ENCODE measurements around the gene DHX29. TPM values are rescaled to one million over a fixed set of nuclear protein-coding genes. Genes with fewer than 3 reads are reported as not detected.

Gene DHX29
- polyA plus RNA-seq, 1 experiment = 2.9 TPM

GRCh38 chr5:55305345-55305744 lies 2.1 kb downstream of the DHX29 start:
- CTCF ChIA-PET = interaction anchor here (0.9 kb wide), 1 partner anchor 133 kb away, joined by 3 read pairs; no protein-coding TSS in a partner anchor
- H3K27me3 ChIP-seq (ENCODE audit: control insufficient read depth, insufficient read depth, low read length) = no peaks in the 10 kb centered on the region
- DNase-seq (ENCODE audit: low read depth) = no peak
- TF ChIP-seq CTCF (IDR thresholded peaks at IDR 0.05; ENCODE audit: insufficient read depth, low read depth, low read length) = no peak
- POLR2A ChIA-PET = no interaction called here
- H3K4me3 ChIP-seq (ENCODE audit: low read depth, low read length) = no peak overlapping the region
- no peaks in the 10 kb centered on the region; the same call in 1 of the 2 replicates for H3K36me3 ChIP-seq (ENCODE audit: control insufficient read depth, insufficient read depth, low read length)

GRCh38 chr5:55304584-55304983 lies 2.9 kb downstream of the DHX29 start:
- CTCF ChIA-PET = no interaction called here
- Histone ChIP-seq H3K4me3 (ENCODE audit: low read depth, low read length) (no peak overlapping the region), H3K36me3 (ENCODE audit: control insufficient read depth, insufficient read depth, low read length) (no peaks in the 10 kb centered on the region; the same call in 1 of the 2 replicates), H3K27me3 (ENCODE audit: control insufficient read depth, insufficient read depth, low read length) (no peaks in the 10 kb centered on the region)
- DNase-seq (ENCODE audit: low read depth) = no peak
- POLR2A ChIA-PET = no interaction called here
- no peak for TF ChIP-seq CTCF (IDR thresholded peaks at IDR 0.05; ENCODE audit: insufficient read depth, low read depth, low read length)

GRCh38 chr5:55303238-55303690 lies 4.2 kb downstream of the DHX29 start:
- no peaks in the 10 kb centered on the region for H3K27me3 ChIP-seq (ENCODE audit: control insufficient read depth, insufficient read depth, low read length)
- CTCF ChIA-PET = no interaction called here
- POLR2A ChIA-PET = no interaction called here
- TF ChIP-seq CTCF (IDR thresholded peaks at IDR 0.05; ENCODE audit: insufficient read depth, low read depth, low read length) = no peak
- H3K4me3 ChIP-seq (ENCODE audit: low read depth, low read length) = no peak overlapping the region
- H3K36me3 ChIP-seq (ENCODE audit: control insufficient read depth, insufficient read depth, low read length) = no peaks in the 10 kb centered on the region; the same call in 1 of the 2 replicates
- DNase-seq (ENCODE audit: low read depth) = peak; percentile 65

GRCh38 chr5:55300890-55301289 lies 6.6 kb downstream of the DHX29 start:
- DNase-seq (ENCODE audit: low read depth) = no peak
- no peaks in the 10 kb centered on the region for H3K27me3 ChIP-seq (ENCODE audit: control insufficient read depth, insufficient read depth, low read length)
- H3K4me3 ChIP-seq (ENCODE audit: low read depth, low read length) = no peak overlapping the region
- CTCF ChIA-PET = interaction anchor here (0.6 kb wide), 1 partner anchor 194 kb away, joined by 3 read pairs; no protein-coding TSS in a partner anchor
- POLR2A ChIA-PET = no interaction called here
- no peaks in the 10 kb centered on the region; the same call in 1 of the 2 replicates for H3K36me3 ChIP-seq (ENCODE audit: control insufficient read depth, insufficient read depth, low read length)
- no peak for TF ChIP-seq CTCF (IDR thresholded peaks at IDR 0.05; ENCODE audit: insufficient read depth, low read depth, low read length)

- POLR2A ChIA-PET = no interaction called here
- DNase-seq (ENCODE audit: low read depth) = no peak
- no peak overlapping the region for H3K4me3 ChIP-seq (ENCODE audit: low read depth, low read length)
- CTCF ChIA-PET = no interaction called here
- peaks cover 3% of the 10 kb centered on the region for H3K36me3 ChIP-seq (ENCODE audit: control insufficient read depth, insufficient read depth, low read length)
- no peaks in the 10 kb centered on the region for H3K27me3 ChIP-seq (ENCODE audit: control insufficient read depth, insufficient read depth, low read length)
- no peak for TF ChIP-seq CTCF (IDR thresholded peaks at IDR 0.05; ENCODE audit: insufficient read depth, low read depth, low read length)
Measured at GRCh38 chr5:55294935-55295334, 12.6 kb downstream of the DHX29 start.
